ENCODE results near the gene RFFL.
A peak's percentile ranks its signal among the peaks of the same experiment; 100 is the strongest.

RFFL gene

GRCh38 chr17:34980353-34980680 is 83.2 kb downstream of the RFFL start, which contains the start of gene LIG3:
Gene LIG3, plus strand, starts transcription at chr17:34980512. Its CDS starts 2,494 bp downstream, at chr17:34983006.
- Histone ChIP-seq H3K4me2 (ENCODE audit: low read length) (peak within 1 kb of the TSS; percentile 86), H3K9me3 (ENCODE audit: control insufficient read depth, low read length) (no peaks in the 10 kb centered on the region), H3K79me2 (peaks cover 10% of the 10 kb centered on the region), H3K27ac (peak within 1 kb of the TSS; percentile 86), H2AFZ (peak within 1 kb of the TSS; percentile 94), H3K4me1 (peaks cover 10% of the 10 kb centered on the region), H3K9ac (peak within 1 kb of the TSS; percentile 68), H3K4me3 (ENCODE audit: low read depth, low read length) (peak within 1 kb of the TSS; percentile 66), H3K36me3 (ENCODE audit: control insufficient read depth, insufficient read depth, low read length) (no peaks in the 10 kb centered on the region), H3K27me3 (ENCODE audit: control insufficient read depth, insufficient read depth, low read length) (no peaks in the 10 kb centered on the region)
- TF ChIP-seq CTCF (IDR thresholded peaks at IDR 0.05), result no peak

GRCh38 chr17:34979650-34980352 is 83.7 kb downstream of the RFFL start:
- no peaks in the 10 kb centered on the region for H3K27me3 ChIP-seq (ENCODE audit: control insufficient read depth, insufficient read depth, low read length)
- H3K79me2 ChIP-seq, result peaks cover 10% of the 10 kb centered on the region
- no peaks in the 10 kb centered on the region for H3K9me3 ChIP-seq (ENCODE audit: control insufficient read depth, low read length)
- peak overlapping the region; percentile 86 for H3K4me2 ChIP-seq (ENCODE audit: low read length)
- peak overlapping the region; percentile 41 for H3K9ac ChIP-seq
- TF ChIP-seq CTCF (IDR thresholded peaks at IDR 0.05), result no peak
- peak overlapping the region; percentile 94 for H2AFZ ChIP-seq
- H3K4me1 ChIP-seq, result peaks cover 10% of the 10 kb centered on the region
- peak overlapping the region; percentile 86 for H3K27ac ChIP-seq
- H3K4me3 ChIP-seq (ENCODE audit: low read depth, low read length), result peak overlapping the region; percentile 66
- H3K36me3 ChIP-seq (ENCODE audit: control insufficient read depth, insufficient read depth, low read length), result no peaks in the 10 kb centered on the region

- no peak overlapping the region for H3K4me3 ChIP-seq (ENCODE audit: low read depth, low read length)
- H3K27ac ChIP-seq, result no peak overlapping the region
- no peaks in the 10 kb centered on the region for H3K27me3 ChIP-seq (ENCODE audit: control insufficient read depth, insufficient read depth, low read length)
- no peak overlapping the region for H3K4me2 ChIP-seq (ENCODE audit: low read length)
- peaks cover 10% of the 10 kb centered on the region for H3K4me1 ChIP-seq
- TF ChIP-seq CTCF (IDR thresholded peaks at IDR 0.05), result no peak
- H3K9me3 ChIP-seq (ENCODE audit: control insufficient read depth, low read length), result no peaks in the 10 kb centered on the region
- H2AFZ ChIP-seq, result peak overlapping the region; percentile 94
- H3K79me2 ChIP-seq, result peaks cover 10% of the 10 kb centered on the region
- H3K36me3 ChIP-seq (ENCODE audit: control insufficient read depth, insufficient read depth, low read length), result no peaks in the 10 kb centered on the region
- H3K9ac ChIP-seq, result no peak overlapping the region
Measured at GRCh38 chr17:34979153-34979552, 84.4 kb downstream of the RFFL start.

GRCh38 chr17:34974794-34975785 is 88.4 kb downstream of the RFFL start:
- peaks cover 4% of the 10 kb centered on the region for H3K4me1 ChIP-seq
- no peaks in the 10 kb centered on the region for H3K27me3 ChIP-seq (ENCODE audit: control insufficient read depth, insufficient read depth, low read length)
- H3K9me3 ChIP-seq (ENCODE audit: control insufficient read depth, low read length), result no peaks in the 10 kb centered on the region
- TF ChIP-seq CTCF (IDR thresholded peaks at IDR 0.05), result no peak
- H3K9ac ChIP-seq, result no peak overlapping the region
- no peak overlapping the region for H3K4me3 ChIP-seq (ENCODE audit: low read depth, low read length)
- H3K27ac ChIP-seq, result no peak overlapping the region
- no peaks in the 10 kb centered on the region for H3K36me3 ChIP-seq (ENCODE audit: control insufficient read depth, insufficient read depth, low read length)
- H3K79me2 ChIP-seq, result no peaks in the 10 kb centered on the region
- H2AFZ ChIP-seq, result no peak overlapping the region
- H3K4me2 ChIP-seq (ENCODE audit: low read length), result no peak overlapping the region

All from parathyroid adenoma (tissue), 2 donors.